Loucy (cell line): ENCODE data around the gene ROBO1.

ENCODE experiments used
- H2AFZ ChIP-seq: fragments of 200-600 bp; sonication (generic); 2 replicates; pipeline ENCODE4 v1.6.0; 2016; ENCODE audit warnings: antibody characterized with exemption, mild to moderate bottlenecking, low read length, moderate library complexity
- H3F3A ChIP-seq: fragments of 200-600 bp; 2 replicates; pipeline ENCODE4 v1.6.0; 2016; ENCODE audit warnings: antibody characterized with exemption, low read depth, mild to moderate bottlenecking
- H3K27me3 ChIP-seq: fragments of 200-600 bp; sonication (generic); 2 replicates; pipeline ENCODE4 v1.6.1; 2014; ENCODE audit warnings: low read length, mild to moderate bottlenecking; ENCODE audit not compliant: insufficient read depth, poor library complexity, severe bottlenecking
- H3K36me3 ChIP-seq: fragments of 200-600 bp; sonication (generic); 2 replicates; pipeline ENCODE4 v1.6.1; 2016; ENCODE audit warnings: low read length; ENCODE audit not compliant: insufficient read depth
- H3K4me1 ChIP-seq: fragments of 200-600 bp; sonication (generic); 2 replicates; pipeline ENCODE4 v1.5.1; 2014; ENCODE audit warnings: low read length, mild to moderate bottlenecking; ENCODE audit not compliant: insufficient read depth, poor library complexity, severe bottlenecking
- H3K4me2 ChIP-seq: fragments of 200-600 bp; sonication (generic); 2 replicates; pipeline ENCODE4 v1.6.0; 2014; ENCODE audit warnings: antibody characterized with exemption, low read length, low read depth, mild to moderate bottlenecking; ENCODE audit not compliant: poor library complexity, severe bottlenecking
- H3K4me3 ChIP-seq: fragments of 200-600 bp; sonication (generic); 2 replicates; pipeline ENCODE4 v1.5.1; 2014; ENCODE audit warnings: low read length, mild to moderate bottlenecking, mixed read lengths; ENCODE audit not compliant: poor library complexity, severe bottlenecking
- H3K79me2 ChIP-seq: fragments of 200-600 bp; sonication (generic); 2 replicates; pipeline ENCODE4 v1.6.1; 2014; ENCODE audit warnings: low read length; ENCODE audit not compliant: insufficient read depth
- H3K9ac ChIP-seq: fragments of 200-600 bp; sonication (generic); 2 replicates; pipeline ENCODE4 v1.6.0; 2014; ENCODE audit warnings: mild to moderate bottlenecking, low read depth, low read length, moderate library complexity; ENCODE audit not compliant: poor library complexity, severe bottlenecking
- H3K9me2 ChIP-seq: fragments of 200-600 bp; sonication (generic); replicated peaks from 2 replicates; pipeline ENCODE4 v1.6.1; 2016; ENCODE audit warnings: low read depth, low read length, mixed read lengths
- H3K9me3 ChIP-seq: fragments of 200-600 bp; sonication (generic); 2 replicates; pipeline ENCODE4 v1.6.1; 2014; ENCODE audit warnings: mild to moderate bottlenecking, antibody characterized with exemption, low read length, low read depth; ENCODE audit not compliant: insufficient read depth
- H4K20me1 ChIP-seq: fragments of 200-600 bp; sonication (generic); 2 replicates; pipeline ENCODE4 v1.6.0; 2014; ENCODE audit warnings: antibody characterized with exemption, low read length, mild to moderate bottlenecking; ENCODE audit not compliant: insufficient read depth, poor library complexity, severe bottlenecking
- EZH2phosphoT487 ChIP-seq: fragments of 200-600 bp; IDR thresholded peaks from 2 replicates; pipeline ENCODE4 v1.6.1; 2018; ENCODE audit warnings: antibody characterized with exemption, mild to moderate bottlenecking, moderate library complexity, borderline replicate concordance
- TF ChIP-seq, protein P1 (sequence below): fragments of 200-600 bp; sonication (generic); conservative IDR thresholded peaks from 2 replicates; pipeline ENCODE4 v1.5.1; 2014; ENCODE audit warnings: mild to moderate bottlenecking, antibody characterized with exemption, low read length

ROBO1 gene

DNA sequence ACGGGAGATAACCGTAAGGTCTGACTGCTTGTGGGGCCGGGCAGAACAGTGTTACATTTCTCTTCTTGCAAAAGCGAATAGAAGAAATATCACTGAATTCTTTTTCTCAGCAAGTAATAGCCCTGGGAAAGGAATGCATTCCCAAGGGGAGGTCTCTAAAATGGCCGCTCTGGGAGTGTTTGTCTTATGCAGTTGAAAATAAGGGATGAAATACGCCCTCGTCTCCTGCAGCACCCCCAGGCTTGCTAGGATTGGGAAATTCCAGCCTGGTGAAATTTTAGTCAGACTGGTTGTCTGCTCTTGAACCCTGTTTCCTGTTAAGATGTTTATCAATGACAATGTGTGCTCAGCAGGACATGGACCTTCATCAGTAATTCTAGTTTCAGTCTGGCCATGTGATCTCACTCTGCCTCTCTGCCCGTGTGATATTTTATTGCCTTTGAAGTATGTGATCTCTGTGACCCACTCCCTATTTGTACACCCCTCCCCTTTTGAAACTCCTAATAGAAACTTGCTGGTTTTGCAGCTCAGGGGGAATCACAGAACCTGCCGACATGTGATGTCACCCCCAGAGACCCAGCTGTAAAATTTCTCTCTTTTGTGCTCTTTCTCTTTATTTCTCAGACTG lies 715.6 kb downstream of the ROBO1 start:
- Histone ChIP-seq H3K9me2 (no peaks in the 10 kb centered on the region), H3K79me2 (no peaks in the 10 kb centered on the region), H3K36me3 (no peaks in the 10 kb centered on the region), H3K4me3 (no peak overlapping the region), H3K4me2 (no peak overlapping the region), H3K9ac (no peak overlapping the region), H3K27me3 (no peaks in the 10 kb centered on the region), H2AFZ (no peak overlapping the region), H3K9me3 (no peaks in the 10 kb centered on the region), H4K20me1 (no peaks in the 10 kb centered on the region), H3K4me1 (no peaks in the 10 kb centered on the region), H3F3A (no peaks in the 10 kb centered on the region)
- no peak for TF ChIP-seq EZH2phosphoT487
- TF ChIP-seq, protein P1, sequence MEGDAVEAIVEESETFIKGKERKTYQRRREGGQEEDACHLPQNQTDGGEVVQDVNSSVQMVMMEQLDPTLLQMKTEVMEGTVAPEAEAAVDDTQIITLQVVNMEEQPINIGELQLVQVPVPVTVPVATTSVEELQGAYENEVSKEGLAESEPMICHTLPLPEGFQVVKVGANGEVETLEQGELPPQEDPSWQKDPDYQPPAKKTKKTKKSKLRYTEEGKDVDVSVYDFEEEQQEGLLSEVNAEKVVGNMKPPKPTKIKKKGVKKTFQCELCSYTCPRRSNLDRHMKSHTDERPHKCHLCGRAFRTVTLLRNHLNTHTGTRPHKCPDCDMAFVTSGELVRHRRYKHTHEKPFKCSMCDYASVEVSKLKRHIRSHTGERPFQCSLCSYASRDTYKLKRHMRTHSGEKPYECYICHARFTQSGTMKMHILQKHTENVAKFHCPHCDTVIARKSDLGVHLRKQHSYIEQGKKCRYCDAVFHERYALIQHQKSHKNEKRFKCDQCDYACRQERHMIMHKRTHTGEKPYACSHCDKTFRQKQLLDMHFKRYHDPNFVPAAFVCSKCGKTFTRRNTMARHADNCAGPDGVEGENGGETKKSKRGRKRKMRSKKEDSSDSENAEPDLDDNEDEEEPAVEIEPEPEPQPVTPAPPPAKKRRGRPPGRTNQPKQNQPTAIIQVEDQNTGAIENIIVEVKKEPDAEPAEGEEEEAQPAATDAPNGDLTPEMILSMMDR: no peak

DNA sequence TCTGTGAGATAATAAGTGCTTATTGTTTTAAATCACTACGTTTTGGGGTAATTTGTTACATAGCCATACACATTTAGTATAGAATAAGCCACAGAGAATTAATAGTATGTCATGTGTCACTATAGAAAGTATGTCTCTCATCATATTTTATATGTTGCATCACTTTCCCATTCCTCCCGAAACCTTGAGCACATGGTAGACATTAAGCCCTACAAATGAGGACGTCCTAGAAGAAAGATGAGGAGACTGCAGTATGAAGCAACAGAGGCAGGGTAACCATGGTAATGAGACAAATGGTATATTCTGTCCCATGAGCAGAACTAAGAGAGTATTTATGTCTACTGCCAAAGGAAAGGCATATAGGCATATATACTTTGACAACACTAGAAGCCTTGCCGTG lies 720.2 kb downstream of the ROBO1 start:
- no peaks in the 10 kb centered on the region for H3K27me3 ChIP-seq

DNA sequence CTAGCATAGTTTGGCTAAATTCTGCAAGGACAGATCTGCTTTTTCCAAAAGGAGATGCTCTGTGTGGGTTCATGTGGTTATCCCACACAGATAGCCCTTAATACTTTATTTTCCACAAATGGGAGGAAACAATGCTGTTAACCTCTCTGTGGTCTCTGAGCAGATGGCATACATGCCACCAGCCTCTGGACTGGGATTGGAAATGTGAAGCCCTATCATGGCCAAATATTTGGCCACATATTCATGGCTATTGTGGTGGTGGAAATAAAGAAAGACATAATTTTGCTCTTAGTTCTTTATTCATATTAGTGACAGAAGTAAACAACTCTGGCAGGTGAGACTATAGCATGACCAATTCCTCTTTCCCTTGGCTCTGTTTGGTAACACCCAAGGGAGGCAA lies 726.2 kb downstream of the ROBO1 start:
- H3K27me3 ChIP-seq: no peaks in the 10 kb centered on the region
- no peak overlapping the region for H3K4me3 ChIP-seq
- no peaks in the 10 kb centered on the region for H3K4me1 ChIP-seq
- TF ChIP-seq EZH2phosphoT487: no peak
- TF ChIP-seq, protein P1: no peak
- no peak overlapping the region for H3K9ac ChIP-seq
- H3F3A ChIP-seq: no peaks in the 10 kb centered on the region
- H3K36me3 ChIP-seq: no peaks in the 10 kb centered on the region
- H2AFZ ChIP-seq: no peak overlapping the region
- H3K9me3 ChIP-seq: no peaks in the 10 kb centered on the region
- no peaks in the 10 kb centered on the region for H3K9me2 ChIP-seq
- H4K20me1 ChIP-seq: no peaks in the 10 kb centered on the region
- H3K79me2 ChIP-seq: no peaks in the 10 kb centered on the region
- no peak overlapping the region for H3K4me2 ChIP-seq

More for the DNA sequence above, 720.2 kb downstream of the ROBO1 start:
- no peaks in the 10 kb centered on the region for H3K36me3 ChIP-seq
- H3K9ac ChIP-seq: no peak overlapping the region
- H3K79me2 ChIP-seq: no peaks in the 10 kb centered on the region
- H3K4me2 ChIP-seq: no peak overlapping the region
- no peaks in the 10 kb centered on the region for H3K9me2 ChIP-seq
- H3K9me3 ChIP-seq: no peaks in the 10 kb centered on the region
- no peak overlapping the region for H3K4me3 ChIP-seq
- H2AFZ ChIP-seq: no peak overlapping the region
- H3F3A ChIP-seq: no peaks in the 10 kb centered on the region
- TF ChIP-seq, protein P1: no peak
- no peak for TF ChIP-seq EZH2phosphoT487
- H4K20me1 ChIP-seq: no peaks in the 10 kb centered on the region
- H3K4me1 ChIP-seq: no peaks in the 10 kb centered on the region
